Kasumi-1 (cell line): ENCODE results near the gene COX19.
"Not testable (repeated sequence)": the region's sequence is repeated elsewhere in the genome, so short reads cannot be mapped to it uniquely, and the experiment has no call there.

Experiments
- DNase-seq, 2 experiments: peaks; one replicate each; lab custom pipeline; 2025; lab: John Stamatoyannopoulos, UW

Gene COX19

GRCh38 chr7:1010226-1010625, 34.9 kb upstream of the COX19 start:
- DNase-seq = no peak

GRCh38 chr7:1009747-1010146, 34.4 kb upstream of the COX19 start:
- no peak for DNase-seq

GRCh38 chr7:1008733-1009363, 33.5 kb upstream of the COX19 start:
- DNase-seq = no peak

- DNase-seq = no peak
Observed at GRCh38 chr7:1007901-1008300, 32.6 kb upstream of the COX19 start.

GRCh38 chr7:1005303-1005702, 30.0 kb upstream of the COX19 start:
- no peak for DNase-seq

- DNase-seq = no peak
Observed at GRCh38 chr7:1004018-1004852, 28.9 kb upstream of the COX19 start.

GRCh38 chr7:1002445-1002844, 27.1 kb upstream of the COX19 start:
- not testable (repeated sequence) for DNase-seq

GRCh38 chr7:1002026-1002425, 26.7 kb upstream of the COX19 start:
- not testable (repeated sequence) for DNase-seq

GRCh38 chr7:1001069-1001770, 25.9 kb upstream of the COX19 start:
- not testable (repeated sequence) for DNase-seq

- DNase-seq = no peak
Observed at GRCh38 chr7:999941-1000935, 24.9 kb upstream of the COX19 start.

- DNase-seq = no peak
Observed at GRCh38 chr7:999149-999879, 24.0 kb upstream of the COX19 start.

GRCh38 chr7:997404-998395, 22.4 kb upstream of the COX19 start:
- DNase-seq = no peak

GRCh38 chr7:996079-996872, 20.9 kb upstream of the COX19 start:
- DNase-seq = no peak

- no peak for DNase-seq
Observed at GRCh38 chr7:995571-995970, 20.2 kb upstream of the COX19 start.

GRCh38 chr7:994592-995308, 19.4 kb upstream of the COX19 start:
- DNase-seq = no peak

- peak; percentile 78 to 84 for DNase-seq
Observed at GRCh38 chr7:992709-993607, 17.6 kb upstream of the COX19 start.
